Measurements from ENCODE around the gene PRICKLE1.

PRICKLE1 gene

DNA sequence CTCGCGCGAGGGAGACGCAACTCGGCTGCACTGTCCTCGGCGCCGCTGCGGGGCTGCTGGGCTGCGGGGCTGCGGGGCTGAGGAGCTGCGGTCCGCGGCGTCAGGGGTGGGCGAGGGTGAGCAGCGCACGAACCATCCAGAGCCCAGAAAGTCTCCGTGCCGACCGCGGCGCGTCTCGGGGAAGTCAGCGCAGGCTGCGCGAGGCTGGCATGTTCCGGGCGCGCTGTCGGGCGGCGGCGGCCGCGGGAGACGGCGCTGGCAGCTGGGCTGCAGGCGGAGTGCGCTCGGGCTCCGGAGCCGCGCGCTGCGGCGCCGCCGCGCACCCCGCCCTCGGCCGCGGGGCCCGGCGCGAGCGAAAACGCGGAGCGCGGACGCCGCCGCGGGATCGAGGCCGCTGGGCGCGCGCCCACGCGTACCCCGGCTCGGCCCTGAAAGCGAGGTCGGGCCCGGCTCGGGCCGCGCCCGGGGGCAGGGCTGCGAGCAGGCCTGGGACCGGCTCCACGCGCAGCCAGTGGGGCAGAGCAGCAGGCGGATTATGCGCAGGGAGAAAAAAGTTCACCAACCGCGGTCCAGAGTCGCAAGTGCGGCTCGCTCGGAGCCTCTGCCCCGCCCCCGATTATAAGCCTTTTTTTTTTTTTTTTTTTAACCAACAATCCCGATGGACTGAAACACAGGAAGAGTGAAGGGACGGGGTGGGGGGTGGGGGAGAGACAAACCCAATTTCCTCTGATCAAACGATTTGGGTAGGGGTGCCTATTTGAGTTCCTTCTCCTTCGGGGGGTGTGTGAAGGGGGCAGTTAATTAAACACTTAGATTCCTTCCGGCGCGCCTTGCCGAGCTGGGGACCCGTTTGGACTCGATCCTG is at the start of gene PRICKLE1:
Gene PRICKLE1, minus strand, starts transcription at position 282 of the 865 bp plus-strand sequence. CDS start 117,230 bp downstream, outside the sequence.
- peak in 1 of 6 experiments; percentile 2 for DNase-seq

DNA sequence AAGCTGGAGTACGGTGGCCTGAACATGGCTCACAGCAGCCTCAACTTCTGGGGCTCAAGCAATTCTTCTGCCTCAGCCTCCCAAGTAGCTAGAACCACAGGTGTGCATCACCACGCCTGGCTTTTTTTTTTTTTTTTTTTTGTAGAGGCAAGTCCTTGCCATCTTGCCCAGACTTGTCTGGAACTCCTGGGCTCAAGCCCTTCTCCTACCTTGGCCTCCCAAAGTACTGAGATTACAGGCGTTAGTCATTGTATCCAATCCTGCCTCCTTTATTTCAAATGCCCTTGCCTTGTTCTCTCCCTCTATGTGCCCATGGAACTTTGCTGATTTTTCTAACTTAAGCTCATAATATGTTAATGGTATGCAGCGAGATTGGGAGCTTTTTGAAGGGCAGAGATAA is 49.2 kb upstream of the PRICKLE1 start:
- DNase-seq: no peak

DNA sequence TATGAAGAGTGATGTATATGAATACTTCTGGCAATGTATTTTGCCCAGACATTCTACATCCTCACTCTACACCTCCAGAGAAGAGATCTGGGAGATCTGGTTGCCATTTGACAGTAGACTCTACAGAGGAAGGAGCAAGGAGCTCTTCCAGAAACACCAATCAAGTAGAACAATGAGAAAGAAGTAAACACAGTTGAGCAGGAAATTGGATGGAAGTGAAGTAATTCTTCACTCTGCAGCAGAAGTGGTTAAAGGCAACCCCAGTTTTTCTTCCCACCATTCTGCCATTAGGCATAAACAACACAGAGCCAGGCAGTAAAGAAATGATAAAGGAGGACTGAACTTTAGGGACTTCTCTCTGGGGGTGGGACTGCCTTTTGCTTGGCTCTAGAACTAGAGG is 48.5 kb upstream of the PRICKLE1 start:
- no peak for DNase-seq

DNA sequence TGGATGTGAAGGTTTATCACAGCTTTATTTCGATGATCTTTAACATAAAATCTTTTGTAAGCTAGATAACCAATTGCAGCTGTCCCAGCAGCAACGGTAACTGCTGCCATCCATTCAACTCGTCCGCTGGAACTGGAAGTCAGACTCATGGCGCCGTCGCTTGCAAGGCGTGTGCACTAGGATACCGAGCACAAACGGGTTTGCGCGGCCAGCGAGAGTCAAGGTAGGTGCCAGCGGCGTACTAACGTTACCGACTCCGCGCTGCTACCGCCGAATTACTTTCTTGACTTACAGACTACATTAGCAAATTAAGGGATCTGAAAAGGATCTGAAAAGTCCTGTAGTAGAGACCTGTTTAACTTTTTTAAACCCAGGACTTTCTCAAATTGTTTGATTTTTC is 47.4 kb upstream of the PRICKLE1 start:
- no peak for DNase-seq

DNA sequence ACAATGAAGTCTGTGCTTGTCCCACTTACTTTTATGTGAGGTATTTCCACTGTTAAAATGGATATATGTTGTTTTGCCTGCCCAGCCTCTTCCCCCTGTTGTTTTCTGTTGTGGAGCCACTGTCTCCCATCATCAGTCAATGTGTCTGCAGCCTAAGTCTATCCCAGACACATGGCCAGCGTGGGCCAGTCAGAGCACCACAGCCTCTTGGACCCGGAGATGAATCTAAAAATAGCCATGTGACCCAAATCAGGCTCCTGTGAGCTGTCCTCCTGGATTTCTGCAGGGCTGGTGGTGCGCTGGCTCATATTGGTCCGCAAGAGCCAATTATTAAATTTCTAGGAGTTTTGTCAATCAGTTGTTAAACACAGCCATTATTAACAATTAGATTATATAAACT is 44.0 kb upstream of the PRICKLE1 start:
- DNase-seq: no peak

DNA sequence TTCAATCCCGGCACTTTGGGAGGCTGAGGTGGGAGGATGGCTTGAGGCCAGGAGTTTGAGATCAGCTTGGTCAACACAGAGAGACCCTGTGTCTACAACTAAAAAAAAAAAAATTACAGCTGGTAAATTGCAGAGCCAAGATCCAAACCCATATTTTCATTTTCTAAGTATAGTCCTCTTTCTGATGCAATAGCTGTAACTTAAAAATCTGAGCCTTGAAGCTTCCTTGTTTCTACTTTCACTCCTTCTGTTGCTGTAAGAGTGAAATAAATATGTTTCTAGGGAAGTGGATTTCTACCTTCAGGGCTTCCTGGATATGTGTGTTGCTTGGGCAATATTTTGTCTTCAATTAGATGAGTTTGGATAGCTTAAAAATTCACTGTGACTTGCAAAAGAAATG is 42.0 kb upstream of the PRICKLE1 start:
- DNase-seq: no peak

DNA sequence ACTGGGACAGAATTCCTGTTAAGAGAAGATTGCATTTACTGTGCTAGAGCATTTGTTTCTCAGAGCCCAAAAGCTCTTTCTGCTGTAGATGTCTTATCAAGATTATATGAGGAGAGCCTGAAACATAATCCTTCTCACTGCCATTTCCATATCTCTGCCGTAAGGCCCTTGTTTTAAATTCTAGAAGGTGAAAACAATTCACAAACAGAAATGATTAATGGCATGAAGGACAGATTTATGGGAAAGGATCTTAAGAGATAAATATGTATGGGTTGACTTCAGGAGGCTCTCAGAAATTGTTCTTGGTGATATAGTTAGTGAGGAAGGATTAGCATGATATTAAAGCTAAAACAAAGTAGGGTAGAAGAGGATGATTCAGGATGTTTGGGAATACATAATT is 40.8 kb upstream of the PRICKLE1 start:
- no peak for DNase-seq

DNA sequence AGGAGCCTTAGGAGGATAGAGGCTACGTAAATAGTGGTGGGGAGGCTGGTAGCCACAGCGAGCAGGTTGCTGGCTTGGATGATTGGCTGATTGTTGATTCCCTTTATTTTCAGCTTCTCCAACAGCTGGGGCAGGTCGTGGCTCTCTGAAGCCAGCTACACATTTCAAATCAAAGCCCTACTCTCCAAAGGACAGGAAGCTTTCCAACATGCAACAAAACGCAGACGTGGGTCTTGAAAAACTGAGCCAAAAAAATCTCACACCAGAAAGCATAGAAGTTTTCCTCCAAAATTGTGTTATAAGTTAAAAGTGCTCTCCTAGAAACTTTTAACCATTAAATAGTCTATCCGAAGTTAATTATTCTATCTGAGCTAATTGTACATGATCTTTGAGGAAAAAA is 37.6 kb upstream of the PRICKLE1 start:
- DNase-seq: no peak

DNA sequence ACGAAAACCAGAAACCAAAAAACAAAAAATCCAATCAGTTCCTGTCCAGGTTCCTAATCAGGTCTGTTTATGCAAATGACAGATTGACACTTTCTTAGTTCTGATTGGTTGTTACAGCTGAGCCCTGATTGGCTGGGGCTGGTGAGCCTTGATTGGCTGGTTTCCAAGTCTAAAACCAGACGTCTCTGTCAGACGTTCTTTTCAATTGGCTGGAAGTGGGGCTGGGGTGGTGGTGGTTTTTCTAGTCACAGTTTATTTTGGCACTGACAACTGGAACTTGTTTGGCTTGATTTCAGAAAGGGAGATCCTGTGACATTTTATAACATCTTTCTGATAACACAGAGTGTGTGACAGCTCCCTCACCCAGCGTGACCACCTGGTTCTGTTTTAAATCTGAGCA is 36.1 kb upstream of the PRICKLE1 start:
- no peak for DNase-seq

DNA sequence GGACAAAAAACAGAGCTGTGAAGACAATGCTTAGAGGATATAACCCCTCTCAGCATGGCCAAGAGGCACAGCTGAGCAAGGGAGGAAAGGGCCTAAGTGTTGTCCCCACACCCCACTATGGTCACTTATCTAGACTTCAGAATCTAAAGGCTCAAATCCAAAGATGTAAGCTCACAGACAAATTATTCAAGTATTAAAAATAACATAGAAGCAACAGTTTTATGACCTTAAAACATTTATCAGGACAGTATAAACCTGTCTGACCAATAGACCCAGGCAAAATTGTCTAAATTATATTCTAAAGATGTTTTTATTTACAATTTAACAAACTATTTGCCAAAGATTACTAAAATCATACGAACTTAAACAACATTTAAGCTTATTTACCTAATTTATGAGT is 28.1 kb upstream of the PRICKLE1 start:
- no peak for DNase-seq

DNA sequence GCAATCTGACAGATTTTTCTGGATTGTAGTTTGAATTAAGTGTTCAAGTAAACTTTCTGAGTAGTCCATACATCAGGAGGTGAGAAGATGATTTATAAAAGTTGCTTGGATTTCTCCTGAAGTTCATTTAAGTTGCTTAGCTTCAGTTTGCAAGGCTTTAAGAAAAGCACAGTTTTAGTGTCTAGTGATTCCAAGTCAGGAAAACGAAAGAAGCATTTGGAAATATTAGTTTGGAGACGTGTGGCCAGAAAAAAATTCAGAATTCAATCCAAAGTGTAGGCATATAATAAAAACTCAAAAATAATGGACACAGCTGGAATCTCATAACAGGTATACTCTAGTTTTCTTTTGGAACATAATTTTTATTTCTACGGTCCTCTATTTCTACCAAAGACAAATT is 25.5 kb upstream of the PRICKLE1 start:
- no peak for DNase-seq

DNA sequence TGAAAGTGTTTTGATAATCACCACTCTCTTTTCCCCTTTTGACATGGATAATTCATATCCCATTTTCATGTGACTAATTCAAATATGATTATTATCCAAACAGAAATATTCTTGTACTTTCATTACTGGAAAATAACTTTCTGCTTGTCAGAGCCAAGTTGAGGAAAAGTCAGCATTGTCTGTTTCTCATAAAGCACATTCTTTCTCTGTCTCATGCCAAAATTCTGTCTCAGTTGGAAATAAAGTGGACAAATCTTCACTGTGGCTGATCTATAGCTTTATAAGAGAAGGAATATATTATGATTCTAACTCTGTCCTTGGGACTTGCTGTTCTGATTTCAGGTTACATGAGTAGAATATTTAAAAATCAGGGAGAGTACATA is 22.7 kb upstream of the PRICKLE1 start:
- DNase-seq: no peak

DNA sequence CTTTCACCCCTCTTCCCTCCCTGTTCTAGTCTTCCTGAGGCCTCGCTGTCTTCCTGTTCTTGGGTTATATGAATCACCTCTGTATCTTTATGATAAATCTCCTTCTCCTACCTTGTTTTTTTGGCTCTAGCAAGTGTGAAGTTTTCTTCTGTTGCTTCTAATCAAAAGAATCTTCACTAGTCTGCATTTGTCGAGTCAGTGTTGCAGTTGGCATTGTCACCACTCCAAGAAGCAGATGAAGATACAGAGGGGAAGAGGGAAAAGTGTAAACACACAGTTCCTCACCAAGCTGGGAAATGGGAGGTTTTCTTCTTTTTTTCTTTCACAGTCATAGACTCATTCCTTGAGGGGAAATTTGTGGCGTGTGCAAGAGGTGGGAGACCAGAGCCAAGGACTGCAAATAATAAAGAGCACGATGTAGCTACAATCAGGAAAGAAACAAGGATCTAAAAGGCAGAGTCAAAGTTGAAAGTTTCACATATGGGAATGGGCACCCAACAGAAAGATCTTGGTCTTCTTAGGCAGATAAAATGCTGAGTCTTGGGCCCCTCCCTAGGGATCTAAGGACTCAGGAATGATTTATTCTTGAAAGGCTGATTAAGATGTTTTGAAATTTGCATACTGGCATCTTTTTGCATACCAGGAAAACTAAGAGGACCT is 22.2 kb upstream of the PRICKLE1 start:
- DNase-seq: no peak

DNA sequence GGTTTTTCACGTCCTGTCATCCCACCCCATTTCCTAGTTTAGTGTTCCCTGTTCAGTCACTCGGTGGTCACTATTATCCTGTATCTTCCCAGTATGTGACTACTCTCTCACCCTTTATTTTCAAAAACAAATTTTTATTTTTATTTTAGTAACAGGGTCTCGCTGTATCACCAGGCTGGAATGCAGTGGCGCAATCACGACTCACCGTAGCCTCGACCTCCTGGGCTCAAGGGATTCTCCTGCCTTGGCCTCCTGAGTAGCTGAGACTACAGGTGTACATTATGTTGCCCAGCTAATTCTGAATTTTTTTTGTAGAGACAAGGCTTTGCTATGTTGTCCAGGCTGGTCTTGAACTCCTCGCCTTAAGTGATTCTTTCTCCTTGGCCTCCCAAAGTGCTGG is 20.1 kb upstream of the PRICKLE1 start:
- DNase-seq: no peak

DNA sequence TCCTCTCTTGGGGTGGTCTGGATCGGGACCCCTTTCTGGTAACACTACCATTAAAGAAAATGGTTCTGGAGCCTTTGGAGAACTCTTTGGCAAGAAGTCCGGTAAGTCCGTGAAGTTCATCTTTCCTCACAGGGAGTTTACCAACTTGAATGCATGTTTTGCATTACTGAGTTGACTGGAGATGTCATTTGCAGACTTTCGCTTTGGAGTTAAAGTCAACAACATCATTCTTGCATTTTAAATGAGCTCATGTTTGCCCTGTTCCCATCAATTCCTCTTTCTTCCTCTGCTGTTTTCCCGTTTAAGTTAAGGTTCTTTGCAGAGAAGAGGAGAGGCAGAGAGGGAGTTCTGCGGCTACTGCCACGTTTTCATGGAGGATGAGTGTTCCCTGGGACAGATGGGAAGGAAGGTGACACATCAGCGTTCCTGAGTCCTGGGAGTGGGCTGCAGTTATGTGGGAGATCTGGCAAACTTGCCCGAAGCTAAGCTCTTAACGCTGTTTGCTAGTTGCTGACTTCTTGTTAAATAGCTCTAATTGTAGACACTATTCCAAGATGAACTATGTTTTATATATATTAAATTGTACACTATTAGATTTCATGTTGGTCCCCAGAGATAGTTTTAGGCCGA is 18.8 kb upstream of the PRICKLE1 start:
- DNase-seq: no peak

DNA sequence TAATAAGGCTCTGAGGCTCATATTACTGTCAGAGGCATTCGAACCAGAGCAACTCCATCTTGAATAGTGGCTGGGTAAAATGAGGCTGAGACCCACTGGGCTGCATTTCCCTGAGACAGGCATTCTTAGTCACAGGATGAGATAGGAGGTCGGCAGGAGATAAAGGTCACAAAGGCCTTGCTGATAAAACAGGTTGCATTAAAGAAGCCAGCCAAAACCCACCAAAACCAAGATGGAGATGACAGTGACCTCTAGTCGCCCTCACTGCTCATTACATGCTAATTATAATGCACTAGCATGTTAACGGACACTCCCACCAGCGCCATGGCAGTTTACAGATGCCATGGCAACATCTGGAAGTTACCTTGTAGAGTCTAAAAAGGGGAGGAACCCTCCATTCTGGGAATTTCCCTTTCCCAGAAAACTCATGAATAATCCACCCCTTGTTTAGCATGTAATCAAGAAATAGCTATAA is 18.1 kb upstream of the PRICKLE1 start:
- DNase-seq: no peak

DNA sequence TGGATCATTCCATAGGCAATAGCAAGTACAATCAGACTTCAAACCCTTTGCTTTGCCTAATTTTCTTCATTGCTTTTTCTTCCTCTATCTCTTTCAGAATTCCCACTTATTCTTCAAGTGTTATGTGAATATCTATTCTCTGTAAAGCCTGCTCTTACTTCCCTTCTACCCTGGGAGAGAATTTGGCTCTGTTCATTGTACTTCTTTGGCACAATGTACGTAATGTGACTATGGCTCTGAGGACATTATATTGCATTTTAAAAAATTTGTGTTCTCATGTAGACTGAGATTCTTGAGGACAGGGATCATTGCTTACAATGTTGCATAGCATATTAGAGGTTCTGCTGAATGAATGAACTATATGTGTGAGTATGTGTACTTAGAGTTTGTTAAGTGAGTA is 16.9 kb upstream of the PRICKLE1 start:
- DNase-seq: no peak

DNA sequence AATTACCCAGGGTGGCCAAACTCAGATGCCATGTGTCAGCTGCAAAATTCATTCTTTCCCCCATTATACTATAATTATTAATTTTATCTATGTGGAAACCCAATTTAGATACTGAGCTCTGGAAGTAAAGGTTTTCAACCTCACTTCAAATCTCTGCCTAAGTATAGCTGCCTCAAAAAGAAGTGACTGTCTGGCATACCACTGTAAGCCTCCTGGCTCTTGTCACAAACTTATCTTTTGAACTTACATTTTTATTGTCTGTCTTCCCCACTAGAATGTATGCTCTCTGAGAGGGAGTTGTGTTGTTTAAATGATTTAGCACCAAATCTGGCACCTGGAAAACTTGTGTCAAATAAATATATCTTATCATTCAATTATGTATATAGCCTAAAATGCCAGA is 16.1 kb upstream of the PRICKLE1 start:
- DNase-seq: no peak

DNA sequence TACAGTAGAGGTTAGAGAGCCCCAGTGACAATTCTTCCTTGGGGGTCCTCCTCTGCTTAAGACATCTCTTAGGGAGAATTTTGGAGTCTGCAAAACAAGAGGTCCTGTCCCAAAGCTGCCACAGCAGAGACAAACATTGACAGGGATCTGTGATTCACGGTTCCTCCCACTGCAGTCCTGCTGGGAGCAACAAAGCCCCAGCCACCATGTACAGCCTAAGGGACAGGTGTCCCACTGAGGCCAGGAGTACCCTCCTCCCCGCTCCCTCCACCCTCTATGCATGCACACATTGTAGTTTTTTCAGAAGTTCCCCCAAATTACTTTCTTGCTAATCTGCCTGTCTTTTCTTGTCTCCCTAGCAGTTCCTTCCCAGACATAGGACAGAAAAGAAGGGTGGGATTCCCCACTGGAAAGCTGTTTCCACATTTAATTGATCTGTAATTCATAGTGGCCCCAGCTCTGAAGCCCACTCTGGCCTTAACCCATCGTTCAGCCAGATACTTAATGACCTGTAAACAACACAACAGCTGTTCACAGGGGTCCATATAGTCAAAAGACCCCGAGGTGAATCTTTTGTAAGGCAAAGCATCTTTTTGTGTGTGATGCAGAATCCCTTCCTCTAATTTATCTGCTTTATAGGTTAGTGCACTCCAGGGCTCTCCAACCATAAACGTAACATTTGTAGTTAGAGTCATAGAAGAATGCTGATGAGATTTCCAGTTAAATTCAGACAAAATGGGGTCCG is 13.9 kb upstream of the PRICKLE1 start:
- DNase-seq: no peak

DNA sequence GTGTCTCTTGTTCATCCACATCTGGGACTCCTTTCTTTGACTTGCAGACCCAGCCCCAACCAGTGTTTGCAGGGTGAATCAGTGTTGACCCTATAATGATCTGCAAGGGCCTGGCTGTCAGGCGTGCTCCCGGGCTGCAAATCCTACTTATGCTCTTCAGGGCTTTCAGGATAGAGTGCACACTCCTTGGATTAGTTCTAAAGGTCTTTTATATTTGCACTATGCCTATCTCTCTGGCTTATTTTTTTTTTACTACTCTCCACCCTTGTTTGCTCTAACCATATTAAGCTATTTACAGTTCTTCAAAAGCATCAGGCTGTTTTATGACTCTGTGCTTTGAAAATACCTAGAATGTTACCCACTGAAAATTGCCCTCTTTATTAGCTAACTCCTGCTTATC is 4.3 kb upstream of the PRICKLE1 start:
- no peak for DNase-seq

DNA sequence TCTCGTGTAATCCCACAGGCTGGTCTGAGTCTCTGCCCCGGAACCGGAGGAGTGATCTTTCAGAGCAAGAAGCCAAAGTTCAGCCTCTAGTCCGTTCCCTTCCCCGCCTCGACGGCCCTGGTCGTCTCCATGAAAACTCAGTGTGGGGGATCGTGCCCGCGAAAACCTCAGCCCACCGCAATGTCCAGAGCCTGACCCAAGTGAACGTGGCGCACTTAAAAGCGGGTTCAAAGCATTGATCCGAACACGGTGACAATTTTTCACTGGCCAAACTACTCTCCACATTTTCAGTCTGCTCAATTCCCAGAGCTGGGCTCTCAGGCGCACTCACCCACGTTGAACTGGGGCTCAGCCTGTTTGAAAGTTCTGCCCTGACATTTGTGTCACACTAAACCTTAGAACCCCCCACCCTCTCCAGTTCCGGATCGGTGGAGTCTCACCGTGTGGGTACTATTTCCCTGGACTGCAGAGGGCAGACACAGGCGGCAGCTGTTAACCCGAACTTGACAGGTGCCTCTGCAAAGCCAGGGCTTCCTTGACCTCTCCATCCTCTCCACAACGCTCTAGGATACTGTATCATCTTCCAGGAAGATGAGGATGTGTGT is 886 bp upstream of the PRICKLE1 start:
- DNase-seq: no peak

DNA sequence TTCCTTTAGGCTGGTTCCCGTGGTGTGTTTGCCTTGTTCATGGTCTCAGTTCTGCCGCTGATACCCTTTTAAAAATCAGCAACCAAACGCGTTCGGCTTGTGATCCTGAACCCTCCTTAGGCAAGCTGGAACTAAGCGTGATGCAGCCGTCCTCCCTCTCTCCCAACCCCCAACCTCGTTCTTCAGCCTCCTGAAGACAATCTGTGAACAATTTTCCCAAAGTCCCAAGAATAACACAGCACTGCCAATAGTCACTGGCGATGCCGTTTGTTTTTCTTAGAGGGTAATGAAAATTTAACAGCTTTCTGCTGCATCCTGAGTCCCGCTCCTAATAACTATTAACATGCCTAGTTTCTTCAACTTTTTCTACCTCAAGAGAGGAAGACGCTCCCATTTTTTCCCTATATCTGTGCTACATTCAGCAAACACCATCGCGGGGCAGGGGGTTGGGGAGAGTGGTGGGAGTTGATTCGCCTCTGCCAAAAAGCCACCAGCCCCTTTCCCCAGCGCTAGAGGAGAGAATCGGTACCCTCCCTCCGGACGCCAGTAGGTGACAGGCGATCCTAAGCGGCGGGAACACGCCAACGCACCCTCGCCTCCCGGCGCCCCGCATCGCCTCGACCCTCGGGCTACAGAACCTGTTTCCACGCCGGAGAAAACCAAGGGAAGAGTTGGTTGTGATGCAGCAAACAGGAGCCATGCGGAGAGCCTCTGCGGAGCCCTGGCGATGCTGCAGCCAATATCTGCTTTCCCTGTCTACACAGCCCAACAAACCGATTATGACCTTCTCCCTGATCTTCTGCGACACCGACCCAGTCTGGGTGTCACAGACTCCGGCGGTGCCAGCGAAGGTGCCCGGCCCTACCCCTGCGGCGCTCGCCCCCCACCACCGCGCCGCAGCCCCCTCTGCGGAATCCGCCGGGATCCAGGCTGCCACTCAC is 752 bp downstream of the PRICKLE1 start:
- no peak for DNase-seq
